NCI-H2196 (cell line): ENCODE data around the gene THEM5.
A peak's percentile ranks its signal among the peaks of the same experiment; 100 is the strongest.

Experiments
- DNase-seq: peaks from one replicate; lab custom pipeline; 2025; ENCODE audit not compliant: unreplicated experiment; lab: John Stamatoyannopoulos, UW

THEM5 gene

GRCh38 chr1:151823175-151823574 is 30.3 kb downstream of the THEM5 start:
- no peak for DNase-seq

GRCh38 chr1:151822404-151822803 is 31.1 kb downstream of the THEM5 start:
- DNase-seq = no peak

- DNase-seq = peak; percentile 82
These were observed 32.6 kb downstream of the THEM5 start for GRCh38 chr1:151820940-151821339.

- DNase-seq = peak; percentile 35
These were observed 33.4 kb downstream of the THEM5 start for GRCh38 chr1:151819976-151820623.

GRCh38 chr1:151819227-151819835 is 34.2 kb downstream of the THEM5 start:
- no peak for DNase-seq

GRCh38 chr1:151817353-151817730 is 36.2 kb downstream of the THEM5 start:
- DNase-seq = no peak

- DNase-seq = no peak
These were observed 36.8 kb downstream of the THEM5 start for GRCh38 chr1:151816548-151817352.

GRCh38 chr1:151815716-151816327 is 37.7 kb downstream of the THEM5 start:
- no peak for DNase-seq

- no peak for DNase-seq
These were observed 38.5 kb downstream of the THEM5 start for GRCh38 chr1:151814971-151815545.

GRCh38 chr1:151814426-151814825 is 39.1 kb downstream of the THEM5 start:
- DNase-seq = no peak

- no peak for DNase-seq
These were observed 40.1 kb downstream of the THEM5 start for GRCh38 chr1:151813271-151813977.

- no peak for DNase-seq
These were observed 42.3 kb downstream of the THEM5 start for GRCh38 chr1:151811181-151811580.

GRCh38 chr1:151809985-151810556 is 43.4 kb downstream of the THEM5 start:
- no peak for DNase-seq

- no peak for DNase-seq
These were observed 44.1 kb downstream of the THEM5 start for GRCh38 chr1:151809290-151809984.

- DNase-seq = no peak
These were observed 45.7 kb downstream of the THEM5 start for GRCh38 chr1:151807766-151808165.

GRCh38 chr1:151807131-151807530 is 46.4 kb downstream of the THEM5 start:
- DNase-seq = no peak

GRCh38 chr1:151806170-151806569 is 47.3 kb downstream of the THEM5 start:
- no peak for DNase-seq

- no peak for DNase-seq
These were observed 48.3 kb downstream of the THEM5 start, which contains the start of gene LINGO4 for GRCh38 chr1:151805066-151805820. LINGO4 (minus strand) TSS chr1:151805419; CDS start chr1:151802704, 2,715 bp downstream.

GRCh38 chr1:151803915-151804314 is 49.6 kb downstream of the THEM5 start:
- no peak for DNase-seq
